Measurements from ENCODE around the gene SEPHS1. TPM values are rescaled to one million over a fixed set of nuclear protein-coding genes. Genes with fewer than 3 reads are reported as not detected.
A peak's percentile ranks its signal among the peaks of the same experiment; 100 is the strongest.
"Not testable (repeated sequence)": the region's sequence is repeated elsewhere in the genome, so short reads cannot be mapped to it uniquely, and the experiment has no call there.

The SEPHS1 gene
- polyA plus RNA-seq, 4 donors: 122 to 131 (median 126) TPM

DNA sequence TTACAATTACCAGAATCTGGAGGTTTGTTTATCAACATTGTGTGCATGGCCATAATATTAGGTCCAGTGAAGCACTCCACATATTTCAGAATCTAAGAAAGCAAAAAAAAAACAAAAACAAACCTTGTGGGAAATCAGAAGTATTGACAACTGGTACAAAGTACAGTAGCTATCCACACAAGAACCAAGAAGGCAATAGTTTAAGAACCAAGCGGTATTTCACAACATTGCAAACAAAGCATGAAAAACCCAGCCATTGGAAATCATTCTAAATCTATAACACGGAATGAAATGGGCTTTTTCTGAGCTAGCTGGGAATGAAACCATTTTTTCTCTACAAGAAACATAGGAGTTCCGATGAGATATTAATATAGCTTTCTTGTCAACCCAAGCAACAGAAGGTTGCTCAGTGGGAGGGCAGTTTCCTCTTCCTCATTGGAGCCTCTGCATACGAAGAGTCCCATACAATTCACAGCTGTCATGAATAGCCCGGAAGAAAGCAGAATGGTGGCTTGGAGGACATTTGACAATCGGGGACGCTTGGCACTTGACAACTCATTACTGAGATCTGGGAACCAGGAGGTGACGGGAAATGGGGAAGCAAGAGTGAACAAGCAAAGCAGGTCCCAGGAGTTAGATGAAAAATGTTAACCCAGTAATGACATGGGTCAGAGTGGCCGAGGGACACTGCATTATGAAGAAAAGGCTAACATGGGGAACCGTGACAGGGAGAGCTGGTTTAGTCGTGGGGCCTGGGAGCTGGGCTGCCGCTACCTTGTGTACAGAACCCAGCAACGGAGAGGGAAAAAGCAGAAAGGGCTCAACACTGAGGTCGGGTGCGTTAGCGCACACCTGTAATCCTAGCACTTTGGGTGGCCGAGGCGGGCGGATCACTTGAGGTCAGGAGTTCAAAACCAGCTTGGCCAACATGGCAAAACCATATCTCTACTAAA, 56.0 kb downstream of the SEPHS1 start:
- DNase-seq (ENCODE audit: low read depth in 4 of 4, low spot score in 2 of 4): no peak

GRCh38 chr10:13291061-13291460, 57.0 kb downstream of the SEPHS1 start:
- DNase-seq (ENCODE audit: low read depth in 4 of 4, low spot score in 2 of 4): no peak

DNA sequence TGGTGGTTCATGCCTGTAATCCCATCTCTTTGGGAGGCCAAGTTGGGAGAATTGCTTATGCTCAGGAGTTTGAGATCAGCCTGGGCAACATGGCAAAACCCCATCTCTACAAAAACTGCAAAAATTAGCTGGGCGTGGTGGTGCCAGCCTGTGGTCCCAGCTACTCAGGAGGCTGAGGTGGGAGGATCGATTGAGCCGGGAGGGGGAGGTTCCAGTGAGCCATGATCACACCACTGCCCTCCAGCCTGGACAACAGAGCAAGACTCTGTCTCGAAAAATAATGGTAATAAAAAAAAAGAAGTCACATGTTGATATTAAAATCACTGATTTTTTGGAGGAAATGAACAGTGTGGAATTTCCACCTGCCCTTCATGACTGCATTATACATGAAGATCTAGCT, 64.0 kb downstream of the SEPHS1 start:
- no peak for DNase-seq (ENCODE audit: low read depth in 4 of 4, low spot score in 2 of 4)

GRCh38 chr10:13282348-13282747, 65.7 kb downstream of the SEPHS1 start:
- DNase-seq (ENCODE audit: low read depth in 4 of 4, low spot score in 2 of 4): not testable (repeated sequence)

DNA sequence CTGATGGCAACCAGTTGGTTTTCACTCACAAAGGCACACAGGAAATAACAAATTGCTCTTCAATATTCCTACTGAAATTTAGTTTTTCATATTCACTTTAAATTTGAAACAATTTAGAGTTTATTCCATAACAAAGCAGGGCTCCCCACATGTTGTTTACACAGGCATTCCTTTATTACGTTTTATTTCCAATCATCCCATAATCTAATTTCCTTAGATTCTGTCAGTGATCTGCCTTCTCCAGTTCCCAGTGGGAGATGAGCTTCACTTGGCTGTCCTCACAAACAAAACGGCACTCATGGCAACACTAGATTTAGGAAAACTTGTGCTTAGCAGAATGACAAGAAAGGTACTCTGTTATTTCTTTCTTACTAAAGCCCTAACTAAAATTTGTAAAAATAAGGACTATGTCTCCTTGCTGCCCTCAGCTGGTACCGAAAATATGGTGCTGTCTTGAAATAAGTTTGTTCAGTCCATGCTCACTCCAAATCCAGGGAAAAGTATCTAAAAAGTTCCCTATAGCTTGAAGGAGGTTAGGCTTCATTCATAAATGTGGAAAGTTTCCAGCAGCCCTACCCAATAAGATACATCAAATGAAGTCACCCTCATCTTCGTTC, 71.2 kb downstream of the SEPHS1 start:
- no peak for DNase-seq (ENCODE audit: low read depth in 4 of 4, low spot score in 2 of 4)

- DNase-seq (ENCODE audit: low read depth in 4 of 4, low spot score in 2 of 4): not testable (repeated sequence)
These were observed 71.9 kb downstream of the SEPHS1 start for GRCh38 chr10:13276146-13276545.

GRCh38 chr10:13272164-13272571, 75.9 kb downstream of the SEPHS1 start:
- DNase-seq (ENCODE audit: low read depth in 4 of 4, low spot score in 2 of 4): peak in 3 of 4 donors; percentile 34 to 68 (median 57)

DNA sequence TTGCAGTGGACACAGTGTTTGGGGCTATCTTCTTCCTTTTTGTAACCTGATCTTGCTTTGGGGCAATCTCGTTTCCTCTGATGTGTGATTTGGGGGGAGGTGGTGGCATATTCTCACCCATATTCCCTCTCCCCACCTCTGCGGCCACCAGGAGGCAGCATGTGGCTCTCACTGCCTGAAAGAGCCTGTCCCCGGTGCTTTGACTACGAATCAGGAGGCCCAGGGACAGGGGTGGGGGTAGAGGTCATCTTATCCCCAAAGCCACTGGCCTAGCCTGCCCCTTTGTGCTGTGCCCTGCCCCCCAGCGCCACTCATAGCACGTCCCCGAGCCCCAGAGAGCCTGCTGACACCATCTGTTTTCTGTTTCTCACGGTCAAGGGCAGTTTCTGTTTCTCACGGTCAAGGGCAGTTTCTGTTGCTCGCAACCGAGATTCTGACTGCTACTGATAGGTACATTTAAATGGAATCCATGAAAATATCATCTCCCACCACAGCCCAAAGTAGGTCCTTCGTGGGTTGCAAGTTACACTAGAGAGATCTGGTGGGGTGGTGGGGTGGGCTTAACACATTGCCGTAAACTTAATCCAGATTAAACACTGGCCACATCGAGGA, 76.4 kb downstream of the SEPHS1 start:
- no peak for DNase-seq (ENCODE audit: low read depth in 4 of 4, low spot score in 2 of 4)

GRCh38 chr10:13270877-13271551, 77.1 kb downstream of the SEPHS1 start:
- no peak for DNase-seq (ENCODE audit: low read depth in 4 of 4, low spot score in 2 of 4)

DNA sequence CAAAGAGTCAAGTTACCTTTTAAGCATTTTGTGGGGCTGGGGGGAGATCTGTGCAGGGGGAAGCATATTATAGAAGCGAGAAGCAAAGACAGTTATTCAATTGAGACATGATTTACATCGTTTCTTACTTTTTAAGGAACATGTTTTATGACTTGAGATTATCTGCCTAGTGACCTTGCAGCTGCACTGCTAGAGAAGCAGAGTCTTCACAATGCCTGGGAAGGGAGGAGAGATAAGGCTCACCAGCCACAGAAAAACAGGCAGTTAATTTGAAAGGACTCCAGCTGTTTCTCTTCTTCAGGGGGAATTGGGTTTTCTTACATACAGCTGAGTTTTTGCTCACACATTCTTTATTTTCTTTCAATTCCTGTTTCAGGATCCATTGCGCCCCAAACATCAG, 79.3 kb downstream of the SEPHS1 start:
- DNase-seq (ENCODE audit: low read depth in 4 of 4, low spot score in 2 of 4): peak in 2 of 4 donors; percentile 53 to 58

GRCh38 chr10:13268310-13268709, 79.8 kb downstream of the SEPHS1 start:
- no peak for DNase-seq (ENCODE audit: low read depth in 4 of 4, low spot score in 2 of 4)

Other genes with a start within 250 kb of the SEPHS1 start
- gene OPTN, start 248.1 kb downstream of the SEPHS1 start, polyA plus RNA-seq (ENCODE audit: insufficient read length in 4 of 4): 10 to 100 TPM; 34.3 to 39.5 (median 37.9) TPM
- gene MCM10, start 186.7 kb downstream of the SEPHS1 start, polyA plus RNA-seq (ENCODE audit: insufficient read length in 4 of 4): 10 to 100 TPM in 2 of 4 donors, 1 to 10 TPM in 2; 8.7 to 12.5 (median 10.8) TPM
- gene UCMA, start 113.9 kb downstream of the SEPHS1 start, polyA plus RNA-seq (ENCODE audit: insufficient read length in 4 of 4): not detected
- 10 to 100 TPM; 25.0 to 52.0 (median 37.8) TPM for gene PHYH, start 48.2 kb downstream of the SEPHS1 start, polyA plus RNA-seq (ENCODE audit: insufficient read length in 4 of 4)
- 10 to 100 TPM; 29.0 to 40.9 (median 33.9) TPM for gene BEND7, start 180.7 kb upstream of the SEPHS1 start, polyA plus RNA-seq (ENCODE audit: insufficient read length in 4 of 4)
- 10 to 100 TPM; 25.2 to 29.0 (median 26.0) TPM for gene PRPF18, start 238.7 kb upstream of the SEPHS1 start, polyA plus RNA-seq (ENCODE audit: insufficient read length in 4 of 4)